ENCODE data around the gene PRR5. TPM values are rescaled to one million over a fixed set of nuclear protein-coding genes. Genes with fewer than 3 reads are reported as not detected.

PRR5 gene
- total RNA-seq, 1 donor from 2014 or later: 9.6 TPM

- no peak for TF ChIP-seq CTCF (IDR thresholded peaks at IDR 0.05)
- no peak for ATAC-seq
- Histone ChIP-seq H3K4me1 (peaks cover 13% of the 10 kb centered on the region), H3K9me3 (no peaks in the 10 kb centered on the region), H3K4me3 (no peak overlapping the region), H3K27ac (no peak overlapping the region), H3K27me3 (ENCODE audit: low read depth) (peaks cover 15% of the 10 kb centered on the region), H3K36me3 (no peaks in the 10 kb centered on the region)
- no peak for DNase-seq
- intact Hi-C loops (cut with DNase I): no loop called here
These were observed 56.5 kb downstream of the PRR5 start for GRCh38 chr22:44758344-44758973.

- DNase-seq (no peak), ATAC-seq (no peak)
- no peak for TF ChIP-seq CTCF (IDR thresholded peaks at IDR 0.05)
- Histone ChIP-seq H3K4me3 (no peak overlapping the region), H3K27me3 (ENCODE audit: low read depth) (peaks cover 9% of the 10 kb centered on the region), H3K9me3 (no peaks in the 10 kb centered on the region), H3K36me3 (no peaks in the 10 kb centered on the region), H3K4me1 (peaks cover 8% of the 10 kb centered on the region), H3K27ac (no peak overlapping the region)
- intact Hi-C loops (cut with DNase I): no loop called here
These were observed 57.0 kb downstream of the PRR5 start for GRCh38 chr22:44759001-44759400.

- H3K27me3 ChIP-seq (ENCODE audit: low read depth): peaks cover 8% of the 10 kb centered on the region
- no peaks in the 10 kb centered on the region for H3K9me3 ChIP-seq
- no peak overlapping the region for H3K4me3 ChIP-seq
- H3K4me1 ChIP-seq: peaks cover 7% of the 10 kb centered on the region
- TF ChIP-seq CTCF (IDR thresholded peaks at IDR 0.05): no peak
- no peaks in the 10 kb centered on the region for H3K36me3 ChIP-seq
- ATAC-seq (no peak), DNase-seq (no peak)
- intact Hi-C loops (cut with DNase I): no loop called here
- no peak overlapping the region for H3K27ac ChIP-seq
These were observed 57.7 kb downstream of the PRR5 start for GRCh38 chr22:44759430-44760310.

GRCh38 chr22:44760476-44760875, 58.5 kb downstream of the PRR5 start:
- H3K9me3 ChIP-seq: no peaks in the 10 kb centered on the region
- no peak overlapping the region for H3K4me3 ChIP-seq
- H3K4me1 ChIP-seq: peaks cover under 1% of the 10 kb centered on the region
- ATAC-seq (no peak), DNase-seq (no peak)
- H3K27me3 ChIP-seq (ENCODE audit: low read depth): peaks cover under 1% of the 10 kb centered on the region
- no peak for TF ChIP-seq CTCF (IDR thresholded peaks at IDR 0.05)
- H3K36me3 ChIP-seq: no peaks in the 10 kb centered on the region
- no peak overlapping the region for H3K27ac ChIP-seq
- intact Hi-C loops (cut with DNase I): no loop called here

GRCh38 chr22:44761025-44761424, 59.0 kb downstream of the PRR5 start:
- no peak overlapping the region for H3K4me3 ChIP-seq
- DNase-seq (no peak), ATAC-seq (no peak)
- no peaks in the 10 kb centered on the region for H3K36me3 ChIP-seq
- H3K27me3 ChIP-seq (ENCODE audit: low read depth): no peaks in the 10 kb centered on the region
- no peaks in the 10 kb centered on the region for H3K9me3 ChIP-seq
- no peaks in the 10 kb centered on the region for H3K4me1 ChIP-seq
- no peak for TF ChIP-seq CTCF (IDR thresholded peaks at IDR 0.05)
- H3K27ac ChIP-seq: no peak overlapping the region
- intact Hi-C loops (cut with DNase I): no loop called here

Measured in lower lobe of right lung (tissue), 2 donors.